Suprapubic skin (tissue), 4 donors: ENCODE results near the gene MANEA. TPM values are rescaled to one million over a fixed set of nuclear protein-coding genes. Genes with fewer than 3 reads are reported as not detected.

Experiments used
- DNase-seq, 2 donors: peaks; one replicate each; pipeline ENCODE4 v3.0.0-alpha.2; 2019; ENCODE audit warnings: low spot score in 2 of 2
- H3K27ac ChIP-seq: fragments of 200-600 bp; sonication (generic); one replicate; pipeline ENCODE4 v1.5.1; 2019
- H3K27me3 ChIP-seq: fragments of 200-600 bp; sonication (generic); one replicate; pipeline ENCODE4 v1.5.1; 2019
- H3K36me3 ChIP-seq: fragments of 200-600 bp; sonication (generic); one replicate; pipeline ENCODE4 v1.5.1; 2019
- H3K4me1 ChIP-seq: fragments of 200-600 bp; sonication (generic); one replicate; pipeline ENCODE4 v1.5.1; 2019
- H3K4me3 ChIP-seq: fragments of 200-600 bp; sonication (generic); one replicate; pipeline ENCODE4 v1.5.1; 2019; ENCODE audit warnings: mild to moderate bottlenecking
- H3K9me3 ChIP-seq: fragments of 200-600 bp; sonication (generic); one replicate; pipeline ENCODE4 v1.5.1; 2019
- EP300 ChIP-seq: sonication (generic); formaldehyde crosslinking; IDR thresholded peaks from one replicate; pipeline ENCODE4 v1.6.1; 2017; ENCODE audit warnings: antibody characterized with exemption
- POLR2A ChIP-seq, 2 donors: fragments of 450-650 bp; IDR thresholded peaks; one replicate each; pipeline ENCODE4 v1.6.1; 2017; ENCODE audit warnings: antibody characterized with exemption in 2 of 2, mild to moderate bottlenecking in 2 of 2, moderate library complexity in 2 of 2
- POLR2AphosphoS5 ChIP-seq, 3 donors: sonication (generic); formaldehyde crosslinking; IDR thresholded peaks; one replicate each; pipeline ENCODE4 v1.6.1; 2017; ENCODE audit warnings: antibody characterized with exemption in 3 of 3
- WGBS: methylation state at CpG from one replicate; pipeline ENCODE4 v1.1.5; 2018; 5-methylcytosine and 5-hydroxymethylcytosine counted together
- total RNA-seq, 4 donors: library from RNA; depleted of rRNA; stranded (reverse); fragments of >200 nt; gene quantifications; one replicate each; pipeline ENCODE4 v1.1.0, GENCODE V29; 2016
- TF ChIP-seq, protein P1 (sequence below), 2 donors: fragments of 200-600 bp in 1 of 2; fragments of 450-650 bp in 1 of 2; sonication (generic) in 1 of 2; IDR thresholded peaks; one replicate each; pipeline ENCODE4 v1.5.1; 2016 to 2019; ENCODE audit warnings: antibody characterized with exemption in 2 of 2, mild to moderate bottlenecking in 1 of 2, moderate library complexity in 1 of 2

The MANEA gene, protein sequence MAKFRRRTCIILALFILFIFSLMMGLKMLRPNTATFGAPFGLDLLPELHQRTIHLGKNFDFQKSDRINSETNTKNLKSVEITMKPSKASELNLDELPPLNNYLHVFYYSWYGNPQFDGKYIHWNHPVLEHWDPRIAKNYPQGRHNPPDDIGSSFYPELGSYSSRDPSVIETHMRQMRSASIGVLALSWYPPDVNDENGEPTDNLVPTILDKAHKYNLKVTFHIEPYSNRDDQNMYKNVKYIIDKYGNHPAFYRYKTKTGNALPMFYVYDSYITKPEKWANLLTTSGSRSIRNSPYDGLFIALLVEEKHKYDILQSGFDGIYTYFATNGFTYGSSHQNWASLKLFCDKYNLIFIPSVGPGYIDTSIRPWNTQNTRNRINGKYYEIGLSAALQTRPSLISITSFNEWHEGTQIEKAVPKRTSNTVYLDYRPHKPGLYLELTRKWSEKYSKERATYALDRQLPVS
- total RNA-seq = 10 to 100 TPM in 2 of 4 donors, 1 to 10 TPM in 2; 5.9 to 11.2 (median 9.4) TPM

GRCh38 chr6:95577304-95578105 lies at the start of gene MANEA:
Gene MANEA (plus strand): TSS chr6:95577535. CDS start chr6:95586440, 8,905 bp downstream.
- Histone ChIP-seq H3K9me3 (no peaks in the 10 kb centered on the region), H3K27ac (peak within 1 kb of the TSS; percentile 84), H3K4me1 (peaks cover 39% of the 10 kb centered on the region), H3K36me3 (no peaks in the 10 kb centered on the region), H3K4me3 (peak within 1 kb of the TSS; percentile 60), H3K27me3 (no peaks in the 10 kb centered on the region)
- DNase-seq = peak; percentile 82 to 87
- TF ChIP-seq POLR2AphosphoS5 (IDR thresholded peaks at IDR 0.05) = peak in 1 of 3 donors; percentile 6
- TF ChIP-seq, protein P1, sequence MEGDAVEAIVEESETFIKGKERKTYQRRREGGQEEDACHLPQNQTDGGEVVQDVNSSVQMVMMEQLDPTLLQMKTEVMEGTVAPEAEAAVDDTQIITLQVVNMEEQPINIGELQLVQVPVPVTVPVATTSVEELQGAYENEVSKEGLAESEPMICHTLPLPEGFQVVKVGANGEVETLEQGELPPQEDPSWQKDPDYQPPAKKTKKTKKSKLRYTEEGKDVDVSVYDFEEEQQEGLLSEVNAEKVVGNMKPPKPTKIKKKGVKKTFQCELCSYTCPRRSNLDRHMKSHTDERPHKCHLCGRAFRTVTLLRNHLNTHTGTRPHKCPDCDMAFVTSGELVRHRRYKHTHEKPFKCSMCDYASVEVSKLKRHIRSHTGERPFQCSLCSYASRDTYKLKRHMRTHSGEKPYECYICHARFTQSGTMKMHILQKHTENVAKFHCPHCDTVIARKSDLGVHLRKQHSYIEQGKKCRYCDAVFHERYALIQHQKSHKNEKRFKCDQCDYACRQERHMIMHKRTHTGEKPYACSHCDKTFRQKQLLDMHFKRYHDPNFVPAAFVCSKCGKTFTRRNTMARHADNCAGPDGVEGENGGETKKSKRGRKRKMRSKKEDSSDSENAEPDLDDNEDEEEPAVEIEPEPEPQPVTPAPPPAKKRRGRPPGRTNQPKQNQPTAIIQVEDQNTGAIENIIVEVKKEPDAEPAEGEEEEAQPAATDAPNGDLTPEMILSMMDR (IDR thresholded peaks at IDR 0.05) = no peak
- WGBS = under 1% methylated on average over 41 of the region's 70 CpGs

- H3K27ac ChIP-seq = no peak overlapping the region
- H3K9me3 ChIP-seq = no peaks in the 10 kb centered on the region
- H3K27me3 ChIP-seq = no peaks in the 10 kb centered on the region
- H3K36me3 ChIP-seq = no peaks in the 10 kb centered on the region
- H3K4me1 ChIP-seq = no peaks in the 10 kb centered on the region
- no peak for DNase-seq
- WGBS = 56% methylated on average over 1 of the region's 1 CpG
- no peak for TF ChIP-seq POLR2AphosphoS5 (IDR thresholded peaks at IDR 0.05)
- no peak for TF ChIP-seq EP300
- TF ChIP-seq, protein P1 (IDR thresholded peaks at IDR 0.05) = no peak
- no peak for TF ChIP-seq POLR2A (IDR thresholded peaks at IDR 0.05)
- no peak overlapping the region for H3K4me3 ChIP-seq
Measured at GRCh38 chr6:95529762-95530161, 47.6 kb upstream of the MANEA start.

DNA sequence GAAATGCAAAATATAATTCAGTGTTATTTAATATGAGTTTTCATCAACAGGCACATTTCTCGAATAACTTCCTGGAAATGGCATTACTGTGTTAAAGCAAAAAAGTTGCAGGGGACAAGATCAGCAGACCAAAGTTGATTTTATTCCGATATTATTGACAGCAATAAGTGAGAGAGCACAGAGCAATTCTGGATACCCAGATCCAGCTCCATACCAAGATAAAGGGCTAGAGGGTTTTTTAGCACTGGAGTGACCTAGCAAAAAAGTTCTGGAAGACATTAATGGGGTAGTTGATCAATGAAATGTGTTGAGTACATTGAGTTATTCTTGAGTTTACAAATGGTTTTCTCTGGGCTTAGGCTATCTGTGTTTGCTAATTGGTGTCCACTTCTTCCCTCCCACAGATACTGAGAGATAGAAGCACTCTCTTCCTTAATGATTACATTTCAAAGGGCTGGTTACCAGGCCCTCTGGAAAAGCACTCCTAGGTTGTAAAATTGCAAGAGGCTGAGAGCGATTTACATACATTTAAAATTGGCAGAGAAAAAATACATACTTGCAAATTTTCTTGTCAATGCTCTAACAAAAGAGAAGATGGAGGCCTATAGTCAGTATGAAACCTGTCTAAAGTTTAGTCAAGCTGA lies 47.0 kb upstream of the MANEA start:
- no peaks in the 10 kb centered on the region for H3K9me3 ChIP-seq
- WGBS = 36% methylated on average over 3 of the region's 3 CpGs
- no peaks in the 10 kb centered on the region for H3K27me3 ChIP-seq
- no peaks in the 10 kb centered on the region for H3K4me1 ChIP-seq
- no peak for DNase-seq
- H3K4me3 ChIP-seq = no peak overlapping the region
- TF ChIP-seq POLR2A (IDR thresholded peaks at IDR 0.05) = no peak
- TF ChIP-seq, protein P1 (IDR thresholded peaks at IDR 0.05) = no peak
- TF ChIP-seq POLR2AphosphoS5 (IDR thresholded peaks at IDR 0.05) = no peak
- TF ChIP-seq EP300 = no peak
- no peak overlapping the region for H3K27ac ChIP-seq
- H3K36me3 ChIP-seq = no peaks in the 10 kb centered on the region

DNA sequence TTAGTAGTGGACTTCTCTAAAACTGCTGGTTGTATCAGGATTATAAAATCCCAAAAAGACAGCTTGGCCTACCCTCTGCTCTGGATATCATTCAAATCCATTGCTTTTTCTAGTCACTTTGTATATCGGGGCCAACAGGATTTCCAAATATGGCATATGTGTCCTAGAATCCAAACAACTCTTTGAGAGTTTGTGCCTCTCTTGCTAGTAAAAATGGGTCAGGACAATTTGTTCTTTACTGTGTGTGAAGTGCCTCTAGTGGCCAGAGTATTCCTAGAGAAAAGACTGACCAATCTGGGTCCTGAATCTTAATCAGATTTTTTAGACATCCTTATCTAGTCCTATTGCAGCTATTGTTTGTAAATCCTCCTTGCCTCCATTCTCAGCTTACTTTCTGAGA lies 33.5 kb upstream of the MANEA start:
- Histone ChIP-seq H3K27me3 (no peaks in the 10 kb centered on the region), H3K4me3 (no peak overlapping the region), H3K4me1 (peaks cover 4% of the 10 kb centered on the region), H3K27ac (no peak overlapping the region), H3K9me3 (no peaks in the 10 kb centered on the region), H3K36me3 (no peaks in the 10 kb centered on the region)
- no peak for TF ChIP-seq POLR2AphosphoS5 (IDR thresholded peaks at IDR 0.05)
- TF ChIP-seq EP300 = no peak
- TF ChIP-seq, protein P1 (IDR thresholded peaks at IDR 0.05) = no peak
- no peak for TF ChIP-seq POLR2A (IDR thresholded peaks at IDR 0.05)
- WGBS = 84% methylated on average over 1 of the region's 1 CpG
- no peak for DNase-seq
